Measurements from ENCODE around the gene ALG1.
"Not testable (repeated sequence)": the region's sequence is repeated elsewhere in the genome, so short reads cannot be mapped to it uniquely, and the experiment has no call there.

The ALG1 gene

GRCh38 chr16:5117300-5118087, 45.9 kb downstream of the ALG1 start:
- not testable (repeated sequence) for DNase-seq (ENCODE audit: low spot score); H3K4me3 Mint-ChIP-seq

GRCh38 chr16:5131467-5132004, 59.9 kb downstream of the ALG1 start:
- H3K36me3 Mint-ChIP-seq (ENCODE audit: low read depth); DNase-seq (ENCODE audit: low spot score); H3K4me1 Mint-ChIP-seq (ENCODE audit: low read depth); H3K4me3 Mint-ChIP-seq; H3K9me3 Mint-ChIP-seq; H3K27ac Mint-ChIP-seq: not testable (repeated sequence)
- peaks cover 17% of the 10 kb centered on the region for H3K27me3 Mint-ChIP-seq (ENCODE audit: low read depth)

More at GRCh38 chr16:5117300-5118087, 45.9 kb downstream of the ALG1 start:
- H3K4me1 Mint-ChIP-seq (ENCODE audit: low read depth); H3K27ac Mint-ChIP-seq; H3K36me3 Mint-ChIP-seq (ENCODE audit: low read depth); H3K9me3 Mint-ChIP-seq: not testable (repeated sequence)
- H3K27me3 Mint-ChIP-seq (ENCODE audit: low read depth), result peaks cover 20% of the 10 kb centered on the region

GRCh38 chr16:5132915-5133600, 61.4 kb downstream of the ALG1 start:
- H3K9me3 Mint-ChIP-seq; H3K4me1 Mint-ChIP-seq (ENCODE audit: low read depth); H3K4me3 Mint-ChIP-seq; H3K36me3 Mint-ChIP-seq (ENCODE audit: low read depth); DNase-seq (ENCODE audit: low spot score); H3K27ac Mint-ChIP-seq: not testable (repeated sequence)
- H3K27me3 Mint-ChIP-seq (ENCODE audit: low read depth), result peaks cover 17% of the 10 kb centered on the region

GRCh38 chr16:5134739-5135452, 63.3 kb downstream of the ALG1 start:
- H3K4me1 Mint-ChIP-seq (ENCODE audit: low read depth); H3K36me3 Mint-ChIP-seq (ENCODE audit: low read depth); DNase-seq (ENCODE audit: low spot score); H3K4me3 Mint-ChIP-seq; H3K27ac Mint-ChIP-seq; H3K9me3 Mint-ChIP-seq: not testable (repeated sequence)
- peaks cover 17% of the 10 kb centered on the region for H3K27me3 Mint-ChIP-seq (ENCODE audit: low read depth)

Data from T-helper 2 cell treated with Interferon-gamma antibody and Interleukin-4, amounts not matched to agents 5 μg/mL and 100 μg/mL, for 36 hours (primary cell).